B cell (primary cell): ENCODE measurements around the gene SLC34A2.

ENCODE experiments used
- EZH2 ChIP-seq: IDR thresholded peaks from 2 replicates; pipeline ENCODE4 v1.6.1; 2012; ENCODE audit warnings: borderline replicate concordance, low read depth, mild to moderate bottlenecking, moderate library complexity, low read length; ENCODE audit not compliant: insufficient read depth, poor library complexity, severe bottlenecking
- TF ChIP-seq, protein P1 (sequence below): fragments of 200-600 bp; IDR thresholded peaks from one replicate; pipeline ENCODE4 v1.8.0; 2022; ENCODE audit warnings: antibody characterized with exemption, mild to moderate bottlenecking

DNA sequence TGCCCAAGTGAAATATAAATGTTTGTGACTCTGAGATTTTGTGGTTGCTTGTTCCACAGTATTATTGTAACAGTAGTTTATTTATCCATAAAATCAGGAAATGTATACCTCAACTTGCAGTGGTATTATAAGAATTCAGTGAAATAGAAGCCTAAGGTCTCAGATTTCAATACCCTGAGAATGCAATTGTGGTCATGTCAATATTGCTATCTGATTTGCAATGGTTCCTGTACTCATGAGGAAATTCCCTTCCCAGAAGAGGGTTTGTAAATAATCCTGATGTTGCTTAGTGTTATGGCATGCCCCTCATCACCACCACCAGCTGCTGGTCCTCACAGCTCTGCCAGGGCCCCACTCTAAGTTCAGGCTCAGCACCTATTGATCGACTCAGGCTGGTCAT is 67.8 kb downstream of the SLC34A2 start:
- TF ChIP-seq, protein P1, sequence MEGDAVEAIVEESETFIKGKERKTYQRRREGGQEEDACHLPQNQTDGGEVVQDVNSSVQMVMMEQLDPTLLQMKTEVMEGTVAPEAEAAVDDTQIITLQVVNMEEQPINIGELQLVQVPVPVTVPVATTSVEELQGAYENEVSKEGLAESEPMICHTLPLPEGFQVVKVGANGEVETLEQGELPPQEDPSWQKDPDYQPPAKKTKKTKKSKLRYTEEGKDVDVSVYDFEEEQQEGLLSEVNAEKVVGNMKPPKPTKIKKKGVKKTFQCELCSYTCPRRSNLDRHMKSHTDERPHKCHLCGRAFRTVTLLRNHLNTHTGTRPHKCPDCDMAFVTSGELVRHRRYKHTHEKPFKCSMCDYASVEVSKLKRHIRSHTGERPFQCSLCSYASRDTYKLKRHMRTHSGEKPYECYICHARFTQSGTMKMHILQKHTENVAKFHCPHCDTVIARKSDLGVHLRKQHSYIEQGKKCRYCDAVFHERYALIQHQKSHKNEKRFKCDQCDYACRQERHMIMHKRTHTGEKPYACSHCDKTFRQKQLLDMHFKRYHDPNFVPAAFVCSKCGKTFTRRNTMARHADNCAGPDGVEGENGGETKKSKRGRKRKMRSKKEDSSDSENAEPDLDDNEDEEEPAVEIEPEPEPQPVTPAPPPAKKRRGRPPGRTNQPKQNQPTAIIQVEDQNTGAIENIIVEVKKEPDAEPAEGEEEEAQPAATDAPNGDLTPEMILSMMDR, result no peak
- no peak for TF ChIP-seq EZH2
